HG02981 (cell line): ENCODE data around the gene NOP53.
"Not testable (repeated sequence)": the region's sequence is repeated elsewhere in the genome, so short reads cannot be mapped to it uniquely, and the experiment has no call there.

Source experiments
- ATAC-seq: cut with Tn5 transposase; IDR thresholded peaks from one replicate; pipeline ENCODE4 v1.9.1; 2021; ENCODE audit warnings: mild to moderate bottlenecking, moderate library complexity; ENCODE audit not compliant: unreplicated experiment

The NOP53 gene

GRCh38 chr19:47752440-47753211 is 7.3 kb downstream of the NOP53 start:
- no peak for ATAC-seq

- no peak for ATAC-seq
Measured at GRCh38 chr19:47754206-47755064, 9.1 kb downstream of the NOP53 start.

GRCh38 chr19:47755065-47755761 is 9.9 kb downstream of the NOP53 start:
- no peak for ATAC-seq

- no peak for ATAC-seq
Measured at GRCh38 chr19:47755762-47756626, 10.6 kb downstream of the NOP53 start.

GRCh38 chr19:47756627-47756929 is 11.2 kb downstream of the NOP53 start:
- ATAC-seq = no peak

- ATAC-seq = no peak
Measured at GRCh38 chr19:47756953-47757608, 11.7 kb downstream of the NOP53 start.

GRCh38 chr19:47757617-47758442 is 12.5 kb downstream of the NOP53 start:
- ATAC-seq = no peak

GRCh38 chr19:47758443-47758804 is 13.1 kb downstream of the NOP53 start:
- ATAC-seq = no peak

- no peak for ATAC-seq
Measured at GRCh38 chr19:47760632-47760999, 15.3 kb downstream of the NOP53 start.

GRCh38 chr19:47761566-47761965 is 16.2 kb downstream of the NOP53 start:
- no peak for ATAC-seq

- no peak for ATAC-seq
Measured at GRCh38 chr19:47762151-47762550, 16.8 kb downstream of the NOP53 start.

GRCh38 chr19:47762615-47763308 is 17.4 kb downstream of the NOP53 start:
- ATAC-seq = no peak

GRCh38 chr19:47764705-47765104 is 19.4 kb downstream of the NOP53 start:
- not testable (repeated sequence) for ATAC-seq

GRCh38 chr19:47765523-47766358 is 20.4 kb downstream of the NOP53 start:
- no peak for ATAC-seq

GRCh38 chr19:47766359-47766620 is 20.9 kb downstream of the NOP53 start:
- ATAC-seq = no peak

- no peak for ATAC-seq
Measured at GRCh38 chr19:47766670-47767069, 21.3 kb downstream of the NOP53 start.

- no peak for ATAC-seq
Measured at GRCh38 chr19:47767349-47767748, 22.0 kb downstream of the NOP53 start.

GRCh38 chr19:47768604-47769003 is 23.3 kb downstream of the NOP53 start:
- ATAC-seq = no peak
